ENCODE data around the gene BMPR1A.

DNA sequence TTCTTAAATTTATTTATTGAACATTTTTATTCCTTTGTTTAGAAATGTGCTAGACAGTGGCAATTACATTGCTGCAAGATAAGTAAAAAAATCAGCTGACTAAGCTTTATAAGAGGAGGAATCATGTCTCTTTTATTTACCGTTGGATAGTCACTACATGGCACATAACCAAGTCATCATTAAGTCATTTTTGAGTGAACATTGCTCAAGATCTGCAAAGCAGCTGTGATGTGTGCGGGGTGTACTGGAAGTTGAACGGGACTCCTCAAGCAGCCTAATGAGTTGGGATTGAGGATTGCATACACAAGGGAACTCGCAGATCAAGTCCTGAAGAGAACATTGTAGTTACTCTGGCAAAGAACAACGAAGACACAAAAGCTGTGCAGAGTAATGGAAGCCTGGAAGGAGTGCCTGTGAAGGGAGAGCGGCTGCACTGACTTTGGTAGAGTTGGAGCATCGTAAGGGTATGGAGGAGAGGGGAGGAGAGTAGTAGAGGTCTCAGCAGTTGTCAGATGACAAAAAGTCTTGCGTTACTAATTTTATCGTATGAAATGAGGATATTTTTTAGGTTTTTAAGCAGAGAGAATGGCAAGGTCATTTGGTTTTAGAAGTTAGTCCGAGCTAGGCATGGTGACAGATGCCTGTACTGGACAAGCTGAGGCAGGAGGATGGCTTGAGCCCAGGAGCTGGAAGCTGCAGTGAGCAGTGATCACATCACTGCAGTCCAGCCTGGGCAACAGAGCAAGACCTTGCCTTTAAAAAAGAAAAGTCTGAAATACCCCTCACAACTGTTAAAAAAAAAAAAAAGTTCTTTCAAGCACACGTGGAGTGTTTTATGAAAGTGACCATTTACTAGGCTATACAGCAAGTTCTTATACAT, 95.1 kb downstream of the BMPR1A start:
- no peak for TF ChIP-seq CTCF (IDR thresholded peaks at IDR 0.05)
- no peak for TF ChIP-seq EP300 (IDR thresholded peaks at IDR 0.05)
- peak; percentile 24 to 67 for TF ChIP-seq POLR2AphosphoS5 (IDR thresholded peaks at IDR 0.05)
